Activated gamma-delta T cell treated with anti-CD3 and anti-CD28 coated beads, Interleukin-2, amount 50 U/mL, for 16 hours (primary cell): ENCODE data around the gene CHRNG.

ENCODE experiments used
- DNase-seq: peaks from one replicate; pipeline ENCODE4 v3.0.0-alpha.2; 2020; ENCODE audit warnings: low read depth

The CHRNG gene

DNA sequence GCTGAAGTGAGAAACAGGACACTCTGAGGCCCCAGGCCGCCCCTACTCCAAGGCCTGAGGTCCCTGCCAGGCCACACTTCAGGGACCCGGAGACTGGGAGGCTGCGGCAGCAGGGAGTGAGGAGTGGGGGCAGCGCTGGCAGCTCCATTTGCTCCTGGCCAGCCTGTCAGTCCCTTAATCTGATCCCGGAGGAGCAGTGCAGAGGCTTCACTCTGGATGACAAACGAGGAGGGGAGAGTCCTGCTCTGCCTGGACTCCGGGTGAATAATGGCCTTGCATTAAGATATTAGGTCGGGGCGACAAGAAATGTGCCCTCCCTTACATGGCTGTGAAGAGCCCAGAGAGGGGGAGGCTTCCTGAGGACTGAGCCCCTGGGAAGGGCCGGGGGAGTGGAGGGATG is 33.6 kb upstream of the CHRNG start:
- no peak for DNase-seq

DNA sequence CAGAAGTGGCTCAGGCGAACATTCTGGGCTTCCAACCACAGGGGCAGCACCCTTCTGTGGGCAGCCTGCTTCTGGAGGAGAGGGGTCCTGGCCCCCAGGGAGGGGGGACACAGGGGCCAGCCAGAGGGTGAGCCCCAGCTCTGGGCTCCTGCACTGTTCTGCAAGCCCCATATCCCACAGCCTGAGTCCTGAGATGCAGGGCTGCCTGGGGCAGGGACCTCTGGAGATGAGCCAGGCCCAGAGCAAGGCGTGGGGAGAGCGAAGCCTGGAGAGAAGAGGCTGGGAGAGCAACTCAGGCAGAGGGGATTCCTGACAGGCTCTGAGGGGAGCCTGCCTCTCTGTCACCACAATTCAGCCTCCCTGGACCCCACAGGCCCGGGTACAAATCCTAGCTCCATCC is 32.8 kb upstream of the CHRNG start:
- no peak for DNase-seq

GRCh38 chr2:232508251-232508650 is 31.2 kb upstream of the CHRNG start:
- no peak for DNase-seq

GRCh38 chr2:232511336-232511890 is 28.1 kb upstream of the CHRNG start:
- DNase-seq = no peak

- no peak for DNase-seq
These were observed 26.9 kb upstream of the CHRNG start for GRCh38 chr2:232512602-232513001.

- DNase-seq = no peak
These were observed 26.1 kb upstream of the CHRNG start for GRCh38 chr2:232513353-232513752.

GRCh38 chr2:232515639-232516038 is 23.9 kb upstream of the CHRNG start:
- DNase-seq = no peak

- DNase-seq = no peak
These were observed 22.9 kb upstream of the CHRNG start for GRCh38 chr2:232516551-232516950.

- DNase-seq = no peak
These were observed 20.6 kb upstream of the CHRNG start for GRCh38 chr2:232518844-232519243.

- DNase-seq = no peak
These were observed 19.7 kb upstream of the CHRNG start, which contains the start of gene PRSS56 for GRCh38 chr2:232519581-232520438. Gene PRSS56, plus strand, starts transcription at chr2:232520388. Its CDS starts 211 bp downstream, at chr2:232520599.

DNA sequence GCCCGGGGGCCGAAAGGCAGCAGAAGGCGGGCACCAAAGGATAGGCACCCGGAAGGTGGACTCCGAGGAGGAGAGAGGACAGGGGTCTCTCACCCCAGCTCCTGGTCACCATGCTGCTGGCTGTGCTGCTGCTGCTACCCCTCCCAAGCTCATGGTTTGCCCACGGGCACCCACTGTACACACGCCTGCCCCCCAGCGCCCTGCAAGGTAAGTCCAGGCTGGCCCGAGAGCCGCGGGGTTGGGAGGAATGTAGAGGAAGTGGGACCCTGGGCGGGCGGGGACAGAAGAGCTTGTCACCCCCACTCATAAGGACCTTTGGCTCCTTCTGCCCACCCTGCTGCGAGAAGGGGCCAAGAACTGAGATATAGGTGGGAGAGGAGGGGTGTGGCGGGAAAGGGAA is 19.0 kb upstream of the CHRNG start:
- DNase-seq = no peak

- no peak for DNase-seq
These were observed 18.4 kb upstream of the CHRNG start for GRCh38 chr2:232521098-232521497.

DNA sequence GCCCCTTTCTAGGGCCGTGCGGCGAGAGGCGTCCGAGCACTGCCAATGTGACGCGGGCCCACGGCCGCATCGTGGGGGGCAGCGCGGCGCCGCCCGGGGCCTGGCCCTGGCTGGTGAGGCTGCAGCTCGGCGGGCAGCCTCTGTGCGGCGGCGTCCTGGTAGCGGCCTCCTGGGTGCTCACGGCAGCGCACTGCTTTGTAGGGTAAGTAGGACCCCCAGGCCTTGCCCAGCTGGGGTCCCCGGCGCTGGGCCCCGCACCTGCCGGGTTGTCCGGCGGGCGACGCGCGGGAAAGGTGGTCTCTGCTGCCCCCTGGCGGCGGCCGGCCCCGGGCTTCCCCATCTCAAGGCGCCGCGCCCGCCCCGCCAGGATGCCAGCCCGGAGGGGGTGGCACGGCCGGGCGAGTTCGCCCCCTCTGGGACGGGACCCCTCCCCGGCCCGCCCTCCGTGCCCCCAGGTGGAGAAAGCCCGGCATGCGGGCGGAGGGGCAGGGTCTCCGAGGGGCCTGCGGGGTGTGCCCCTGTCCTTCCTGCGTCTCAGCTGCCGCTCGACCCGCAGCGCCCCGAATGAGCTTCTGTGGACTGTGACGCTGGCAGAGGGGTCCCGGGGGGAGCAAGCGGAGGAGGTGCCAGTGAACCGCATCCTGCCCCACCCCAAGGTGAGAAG is 17.4 kb upstream of the CHRNG start:
- peak; percentile 58 for DNase-seq

GRCh38 chr2:232522623-232523401 is 16.7 kb upstream of the CHRNG start:
- DNase-seq = no peak

DNA sequence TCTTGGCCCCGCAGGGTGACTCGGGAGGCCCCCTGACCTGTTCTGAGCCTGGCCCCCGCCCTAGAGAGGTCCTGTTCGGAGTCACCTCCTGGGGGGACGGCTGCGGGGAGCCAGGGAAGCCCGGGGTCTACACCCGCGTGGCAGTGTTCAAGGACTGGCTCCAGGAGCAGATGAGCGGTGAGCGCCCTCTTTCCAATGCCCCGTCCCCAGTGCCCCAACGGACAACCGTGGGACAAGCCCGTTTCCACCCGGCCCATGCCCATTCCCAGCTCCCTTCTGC is 16.1 kb upstream of the CHRNG start:
- DNase-seq = no peak

DNA sequence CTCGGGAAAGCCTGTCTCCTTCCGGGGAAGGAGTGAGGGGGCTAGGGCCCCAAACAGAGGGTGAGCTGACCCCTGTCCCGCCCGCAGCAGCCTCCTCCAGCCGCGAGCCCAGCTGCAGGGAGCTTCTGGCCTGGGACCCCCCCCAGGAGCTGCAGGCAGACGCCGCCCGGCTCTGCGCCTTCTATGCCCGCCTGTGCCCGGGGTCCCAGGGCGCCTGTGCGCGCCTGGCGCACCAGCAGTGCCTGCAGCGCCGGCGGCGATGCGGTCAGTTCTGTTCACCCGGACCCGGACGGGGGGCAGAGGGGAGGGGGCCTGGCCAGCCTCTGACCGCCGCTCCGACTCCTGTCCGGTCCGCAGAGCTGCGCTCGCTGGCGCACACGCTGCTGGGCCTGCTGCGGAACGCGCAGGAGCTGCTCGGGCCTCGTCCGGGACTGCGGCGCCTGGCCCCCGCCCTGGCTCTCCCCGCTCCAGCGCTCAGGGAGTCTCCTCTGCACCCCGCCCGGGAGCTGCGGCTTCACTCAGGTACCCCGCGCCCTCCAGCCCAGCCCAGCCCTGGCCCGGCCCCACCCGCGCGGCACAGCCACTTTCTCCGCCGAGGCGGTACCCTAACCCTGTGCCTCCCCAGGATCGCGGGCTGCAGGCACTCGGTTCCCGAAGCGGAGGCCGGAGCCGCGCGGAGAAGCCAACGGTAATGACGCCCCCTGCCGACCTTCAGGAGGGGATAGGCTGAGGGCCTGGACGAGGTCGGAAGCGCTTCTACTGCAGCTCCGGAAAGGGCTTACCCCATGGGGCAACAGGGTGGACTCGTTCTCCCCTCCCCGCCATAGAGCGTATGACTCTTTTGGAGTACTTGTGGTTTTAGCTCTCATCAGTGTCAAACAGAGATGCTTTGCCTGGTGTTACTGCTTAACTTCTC is 15.6 kb upstream of the CHRNG start:
- DNase-seq = no peak

DNA sequence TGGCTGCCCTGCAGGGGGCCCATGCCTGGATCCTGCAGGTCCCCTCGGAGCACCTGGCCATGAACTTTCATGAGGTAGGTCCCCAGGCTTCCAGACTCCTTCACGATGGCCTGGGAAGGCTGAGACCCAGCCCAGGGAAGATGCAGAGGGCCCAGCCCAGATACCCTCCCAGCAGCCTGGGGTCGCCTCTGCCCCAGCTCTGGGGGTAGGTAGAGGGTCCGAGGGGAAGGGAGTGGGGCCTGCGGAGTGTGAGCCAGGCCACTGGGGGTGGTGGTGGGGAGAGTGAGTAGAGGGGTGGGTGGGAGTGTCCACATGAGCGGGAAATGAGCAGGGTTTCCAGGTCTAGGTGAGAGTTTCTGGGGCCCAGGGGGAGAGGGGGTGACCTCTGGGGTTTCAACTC is 14.7 kb upstream of the CHRNG start:
- no peak for DNase-seq

DNA sequence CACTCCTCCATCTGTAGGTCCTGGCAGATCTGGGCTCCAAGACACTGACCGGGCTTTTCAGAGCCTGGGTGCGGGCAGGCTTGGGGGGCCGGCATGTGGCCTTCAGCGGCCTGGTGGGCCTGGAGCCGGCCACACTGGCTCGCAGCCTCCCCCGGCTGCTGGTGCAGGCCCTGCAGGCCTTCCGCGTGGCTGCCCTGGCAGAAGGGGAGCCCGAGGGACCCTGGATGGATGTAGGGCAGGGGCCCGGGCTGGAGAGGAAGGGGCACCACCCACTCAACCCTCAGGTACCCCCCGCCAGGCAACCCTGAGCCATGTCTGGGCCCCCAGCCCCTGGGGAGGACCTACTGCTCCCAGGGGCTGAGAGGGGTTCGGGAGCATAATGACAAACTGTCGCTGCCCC is 14.3 kb upstream of the CHRNG start:
- no peak for DNase-seq

- DNase-seq = no peak
These were observed 13.6 kb upstream of the CHRNG start, which contains the start of gene CHRND for GRCh38 chr2:232525791-232526371. Gene CHRND, plus strand, starts transcription at chr2:232526160. Its CDS starts 56 bp downstream, at chr2:232526216.

DNA sequence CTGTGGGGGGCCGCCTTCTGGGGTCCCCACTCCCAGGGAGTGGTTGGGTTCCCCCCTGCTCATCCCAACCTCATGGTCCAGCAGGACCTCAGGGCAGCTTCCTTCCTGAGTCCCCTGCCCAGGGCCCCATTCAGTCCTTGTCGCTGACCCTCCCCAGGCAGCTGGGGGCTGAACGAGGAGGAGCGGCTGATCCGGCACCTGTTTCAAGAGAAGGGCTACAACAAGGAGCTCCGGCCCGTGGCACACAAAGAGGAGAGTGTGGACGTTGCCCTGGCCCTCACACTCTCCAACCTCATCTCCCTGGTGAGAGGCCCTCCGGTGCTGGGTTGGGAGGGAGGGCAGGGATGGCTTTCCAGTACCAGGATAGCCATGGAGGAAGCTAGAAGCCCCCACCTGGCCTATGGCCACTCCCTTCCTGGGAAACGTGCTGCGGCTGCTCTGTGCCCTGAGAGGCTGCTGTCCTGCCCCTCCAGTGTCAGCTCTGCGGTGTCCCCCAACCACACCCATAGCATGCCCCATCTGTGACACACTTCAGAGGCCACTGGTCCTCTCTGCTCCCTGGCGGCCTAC is 13.0 kb upstream of the CHRNG start:
- DNase-seq = no peak
